HG03066 (cell line): ENCODE results near the gene LAMA2.

Experiments
- ATAC-seq: cut with Tn5 transposase; IDR thresholded peaks from one replicate; pipeline ENCODE4 v1.9.1; 2021; ENCODE audit warnings: low read depth; ENCODE audit not compliant: unreplicated experiment

The LAMA2 gene

GRCh38 chr6:128892079-128892478, 9.1 kb downstream of the LAMA2 start:
- no peak for ATAC-seq

GRCh38 chr6:128899341-128900050, 16.6 kb downstream of the LAMA2 start:
- ATAC-seq, result no peak

DNA sequence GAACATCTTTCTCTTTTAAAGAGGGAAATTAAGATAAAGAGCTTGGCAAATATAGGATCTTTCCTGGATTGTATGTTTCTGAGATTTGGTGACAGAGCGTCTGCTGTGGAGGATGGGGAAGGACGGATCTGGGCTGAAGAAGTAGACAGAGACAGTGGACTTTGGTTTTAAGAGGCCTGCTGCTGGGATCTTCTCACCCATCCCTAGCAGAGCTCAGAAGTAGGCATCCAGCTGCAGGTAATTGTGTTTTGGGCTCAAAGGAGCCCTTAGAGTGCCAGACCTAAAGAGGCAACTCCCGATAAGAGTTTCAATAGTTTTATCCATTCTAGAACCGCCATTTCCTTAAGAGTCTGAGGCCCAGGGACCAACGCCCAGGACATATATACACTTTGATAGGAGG, 20.8 kb downstream of the LAMA2 start:
- no peak for ATAC-seq

DNA sequence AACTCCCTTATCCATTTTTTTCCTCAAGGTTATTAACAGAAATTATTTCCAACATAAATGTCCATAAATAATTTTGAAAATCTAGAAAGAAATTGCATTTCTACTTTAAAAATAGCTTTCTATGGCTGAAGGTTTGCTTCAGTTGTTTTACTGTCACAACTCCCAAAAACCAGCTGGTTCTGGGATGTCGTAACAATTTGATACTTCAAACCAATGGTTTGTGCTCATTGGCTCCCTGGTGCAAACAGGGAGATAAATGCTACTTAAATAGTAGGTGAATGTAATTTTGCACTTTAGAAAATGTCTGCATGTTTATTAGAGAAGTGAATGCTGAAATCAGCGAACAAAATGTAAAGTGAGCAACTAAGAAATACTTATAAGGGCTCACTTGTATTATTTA, 31.1 kb downstream of the LAMA2 start:
- no peak for ATAC-seq

DNA sequence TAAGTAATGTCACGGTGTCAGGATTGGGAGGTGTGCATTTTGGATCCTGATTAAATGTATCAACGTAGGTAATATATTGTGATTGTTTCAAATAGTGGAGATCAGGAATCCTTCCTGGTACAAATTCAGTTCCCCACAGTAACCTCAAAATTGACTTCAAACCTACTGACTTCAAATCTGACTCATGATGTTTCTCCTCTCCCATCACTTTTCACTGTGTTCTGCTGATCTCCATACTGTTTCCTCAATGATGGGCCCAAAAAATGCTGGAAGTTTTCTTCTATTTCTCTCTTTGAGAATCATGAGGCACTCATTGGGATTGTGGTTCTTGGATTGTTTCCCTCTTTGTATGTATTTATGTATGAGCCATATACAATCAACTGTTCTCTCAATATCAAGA, 35.9 kb downstream of the LAMA2 start:
- ATAC-seq, result no peak

DNA sequence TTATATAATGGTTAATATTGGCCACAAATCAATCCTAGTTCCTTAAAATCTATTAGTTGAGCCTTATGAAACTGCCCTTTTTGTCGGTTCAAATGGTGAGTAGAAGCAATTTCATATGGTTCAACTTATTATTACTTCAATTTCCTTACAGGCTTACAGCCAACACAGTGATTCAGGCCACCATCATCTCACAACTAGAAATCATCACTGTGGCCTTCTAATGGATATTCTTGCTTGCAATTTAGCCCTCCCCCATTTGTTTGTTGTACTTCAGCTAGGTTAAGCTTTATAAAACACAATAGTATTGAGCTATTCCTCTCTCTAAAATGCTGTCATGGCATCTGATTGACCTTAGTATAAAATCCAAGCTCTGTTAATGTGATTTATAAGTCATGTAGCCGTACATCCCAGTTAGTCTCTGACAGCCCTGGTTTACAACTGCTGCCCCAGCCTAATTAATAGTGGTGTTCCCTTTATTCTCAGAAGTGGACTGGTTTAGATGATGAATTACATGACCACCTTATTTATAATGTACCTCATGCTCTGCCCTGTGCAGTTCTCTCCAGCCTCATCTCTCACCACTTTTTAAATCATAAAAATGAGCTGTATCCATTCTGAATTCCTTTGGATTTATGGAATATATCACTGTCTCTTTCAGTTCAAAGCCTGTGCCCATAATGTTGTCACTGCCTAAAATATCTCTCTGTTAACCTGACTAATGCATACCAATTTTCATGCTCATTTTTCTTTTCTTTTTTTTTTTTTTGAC, 36.7 kb downstream of the LAMA2 start:
- no peak for ATAC-seq

- ATAC-seq, result no peak
Observed at GRCh38 chr6:128925765-128926164, 42.8 kb downstream of the LAMA2 start.

DNA sequence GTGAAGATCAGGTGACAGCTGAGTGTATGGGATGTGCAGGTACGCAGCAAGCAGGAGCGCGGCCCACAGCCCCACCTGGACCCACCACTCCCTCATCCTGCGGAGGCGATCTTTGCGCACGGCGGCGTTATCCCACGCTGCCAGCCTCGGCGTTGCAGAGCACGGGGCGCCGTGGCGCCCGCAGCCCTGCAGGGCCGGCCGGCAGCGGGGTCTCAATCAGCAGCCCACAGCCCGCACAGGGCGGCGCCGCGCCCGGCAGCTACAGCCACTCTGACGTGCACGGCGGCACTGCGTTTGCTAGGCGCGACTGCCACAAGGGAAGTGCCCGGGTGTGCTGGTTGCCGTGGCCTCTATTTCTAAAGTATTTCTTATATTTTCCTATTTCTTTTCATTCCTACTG, 46.9 kb downstream of the LAMA2 start:
- no peak for ATAC-seq

DNA sequence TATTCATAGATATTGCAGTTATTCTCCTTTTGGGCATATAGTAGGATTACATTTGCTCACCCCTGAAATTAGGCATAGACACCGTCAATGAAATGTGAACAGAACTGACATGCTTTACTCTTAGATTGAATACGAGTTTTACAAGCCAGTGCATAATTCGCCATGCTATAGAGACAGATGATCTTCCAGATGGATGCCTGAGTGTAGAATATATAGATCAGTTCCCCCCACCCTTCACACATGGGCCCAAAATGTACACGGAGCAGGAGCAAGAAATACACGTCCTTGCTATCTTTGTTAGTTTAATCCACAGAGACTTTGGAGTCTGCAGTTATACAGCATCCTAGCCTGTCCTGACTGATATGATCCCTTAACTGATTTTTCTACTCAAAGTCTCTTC, 47.4 kb downstream of the LAMA2 start:
- ATAC-seq, result no peak

- ATAC-seq, result no peak
Observed at GRCh38 chr6:128932061-128932460, 49.1 kb downstream of the LAMA2 start.

- ATAC-seq, result no peak
Observed at GRCh38 chr6:128950864-128951263, 67.9 kb downstream of the LAMA2 start.

GRCh38 chr6:128952902-128953301, 70.0 kb downstream of the LAMA2 start:
- ATAC-seq, result no peak

GRCh38 chr6:128954308-128955043, 71.5 kb downstream of the LAMA2 start:
- no peak for ATAC-seq

GRCh38 chr6:128963561-128963960, 80.6 kb downstream of the LAMA2 start:
- ATAC-seq, result no peak

DNA sequence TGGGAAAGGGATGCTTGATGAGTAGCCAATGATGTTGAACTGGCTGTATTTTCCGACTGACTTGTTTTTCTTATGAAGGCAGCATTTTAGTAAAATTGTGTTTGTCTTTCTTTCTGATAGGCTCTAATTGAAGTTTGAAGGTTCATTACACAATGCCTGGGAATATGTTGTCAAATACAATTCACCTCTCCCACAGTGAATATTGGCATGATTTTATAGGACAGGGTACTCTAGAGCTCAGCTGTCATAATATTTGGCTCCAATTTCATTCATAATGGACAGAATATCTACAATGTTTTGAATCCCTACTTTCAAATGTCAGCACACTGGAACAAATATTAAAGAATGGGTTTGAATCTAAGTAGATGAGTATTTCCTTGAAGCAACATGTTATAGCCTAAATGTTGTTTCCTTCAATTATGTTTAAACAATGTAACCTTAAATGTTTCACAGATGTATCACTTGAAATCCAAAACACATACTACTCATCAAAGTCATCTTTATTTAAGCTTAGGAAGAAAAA, 81.4 kb downstream of the LAMA2 start:
- ATAC-seq, result no peak

- no peak for ATAC-seq
Observed at GRCh38 chr6:128964771-128965170, 81.8 kb downstream of the LAMA2 start.

DNA sequence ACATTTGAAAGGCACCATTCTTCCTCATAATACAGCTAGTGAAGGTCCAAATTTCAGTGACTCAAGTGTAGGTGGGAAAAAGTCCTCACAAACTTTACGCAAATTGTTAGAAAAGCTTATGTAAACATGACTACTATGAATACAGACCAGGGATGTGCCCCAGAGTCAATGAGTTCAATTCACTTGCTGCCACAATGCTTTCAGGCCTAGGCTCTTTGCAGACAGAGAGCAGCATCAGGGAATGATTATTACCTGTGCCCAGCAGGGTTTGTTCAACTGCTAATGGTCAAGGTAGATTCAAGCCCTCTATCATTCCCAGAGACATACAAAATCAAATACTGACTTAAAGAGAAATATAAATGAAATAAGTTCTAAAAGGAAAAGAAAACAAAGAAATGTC, 84.0 kb downstream of the LAMA2 start:
- no peak for ATAC-seq

DNA sequence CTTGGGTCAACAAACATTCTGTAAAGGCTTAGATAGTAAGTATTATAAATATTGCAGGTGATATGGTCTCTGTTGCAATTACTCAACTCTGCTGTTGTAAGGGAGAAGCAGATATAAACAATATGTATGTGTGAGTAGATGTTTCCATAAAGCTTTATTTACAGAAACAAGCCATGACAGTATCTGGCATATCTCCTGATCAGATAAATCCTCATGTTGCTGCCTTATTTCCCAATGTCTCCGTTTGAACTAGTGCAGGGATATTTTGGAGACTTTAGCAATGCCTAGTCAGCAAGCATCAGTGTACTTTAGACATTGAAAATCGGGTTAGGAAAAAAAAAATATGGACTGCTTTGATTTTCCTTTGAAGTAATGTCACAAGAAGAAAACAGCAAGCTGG, 96.1 kb downstream of the LAMA2 start:
- no peak for ATAC-seq

- no peak for ATAC-seq
Observed at GRCh38 chr6:128981716-128982115, 98.8 kb downstream of the LAMA2 start.

DNA sequence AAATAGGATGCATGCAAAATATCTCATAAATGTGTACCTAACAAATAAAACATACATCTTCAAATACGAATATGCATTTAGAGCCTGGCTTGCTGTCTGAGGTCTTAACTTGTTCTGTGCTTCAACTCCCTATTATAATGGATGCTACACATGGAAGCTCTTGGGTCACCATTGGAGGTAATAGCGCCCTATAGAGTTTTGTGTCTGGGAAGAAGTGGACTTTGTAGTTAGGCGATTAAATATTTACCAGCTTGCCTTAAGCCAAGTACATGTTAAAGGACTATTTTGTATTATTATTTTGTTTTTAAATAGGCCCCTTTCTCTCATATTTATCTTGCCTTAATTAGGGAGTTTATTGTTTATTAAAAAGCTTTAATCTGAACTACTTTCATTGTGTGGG, 107.4 kb downstream of the LAMA2 start:
- no peak for ATAC-seq

- no peak for ATAC-seq
Observed at GRCh38 chr6:128990915-128991314, 108.0 kb downstream of the LAMA2 start.
